Right lobe of liver (tissue), 4 donors: ENCODE measurements around the gene RANBP3.

Experiments
- POLR2A ChIP-seq: fragments of 450-650 bp; IDR thresholded peaks from one replicate; pipeline ENCODE4 v1.6.1; 2017; ENCODE audit warnings: antibody characterized with exemption, mild to moderate bottlenecking
- TF ChIP-seq, protein P1 (sequence below), 4 donors: fragments of 200-600 bp in 3 of 4; fragments of 450-650 bp in 1 of 4; IDR thresholded peaks; one replicate each; pipeline versions ENCODE4 v1.5.1 to v1.8.0; 2016 to 2022; ENCODE audit warnings: antibody characterized with exemption in 4 of 4, mild to moderate bottlenecking in 2 of 4
- donor health status: DM: no; HTN: no; CAD: no.
- donor health status: DM: no; HTN: no; CAD: no.
- donor health status: DM: no; HTN: yes; CAD: no.

- TF ChIP-seq, protein P1, sequence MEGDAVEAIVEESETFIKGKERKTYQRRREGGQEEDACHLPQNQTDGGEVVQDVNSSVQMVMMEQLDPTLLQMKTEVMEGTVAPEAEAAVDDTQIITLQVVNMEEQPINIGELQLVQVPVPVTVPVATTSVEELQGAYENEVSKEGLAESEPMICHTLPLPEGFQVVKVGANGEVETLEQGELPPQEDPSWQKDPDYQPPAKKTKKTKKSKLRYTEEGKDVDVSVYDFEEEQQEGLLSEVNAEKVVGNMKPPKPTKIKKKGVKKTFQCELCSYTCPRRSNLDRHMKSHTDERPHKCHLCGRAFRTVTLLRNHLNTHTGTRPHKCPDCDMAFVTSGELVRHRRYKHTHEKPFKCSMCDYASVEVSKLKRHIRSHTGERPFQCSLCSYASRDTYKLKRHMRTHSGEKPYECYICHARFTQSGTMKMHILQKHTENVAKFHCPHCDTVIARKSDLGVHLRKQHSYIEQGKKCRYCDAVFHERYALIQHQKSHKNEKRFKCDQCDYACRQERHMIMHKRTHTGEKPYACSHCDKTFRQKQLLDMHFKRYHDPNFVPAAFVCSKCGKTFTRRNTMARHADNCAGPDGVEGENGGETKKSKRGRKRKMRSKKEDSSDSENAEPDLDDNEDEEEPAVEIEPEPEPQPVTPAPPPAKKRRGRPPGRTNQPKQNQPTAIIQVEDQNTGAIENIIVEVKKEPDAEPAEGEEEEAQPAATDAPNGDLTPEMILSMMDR (IDR thresholded peaks at IDR 0.05) = no peak
- no peak for TF ChIP-seq POLR2A
These were observed 100.5 kb downstream of the RANBP3 start for GRCh38 chr19:5877427-5877826.
